Left ventricle myocardium inferior (tissue), 1 donor: ENCODE data around the gene APOBEC3A. TPM values are rescaled to one million over a fixed set of nuclear protein-coding genes. Genes with fewer than 3 reads are reported as not detected.

ENCODE experiments used
- DNase-seq: peaks from one replicate; pipeline ENCODE4 v3.0.0-alpha.2; 2020
- H3K27ac ChIP-seq: fragments of 200-600 bp; replicated peaks from 2 replicates; pipeline ENCODE4 v1.8.0; 2021
- H3K27me3 ChIP-seq: fragments of 200-600 bp; 2 replicates; pipeline ENCODE4 v1.8.0; 2021; ENCODE audit warnings: low read depth
- H3K36me3 ChIP-seq: fragments of 200-600 bp; 2 replicates; pipeline ENCODE4 v1.8.0; 2021
- H3K4me1 ChIP-seq: fragments of 200-600 bp; 2 replicates; pipeline ENCODE4 v1.8.0; 2021
- H3K4me3 ChIP-seq: fragments of 200-600 bp; 2 replicates; pipeline ENCODE4 v1.8.0; 2021; ENCODE audit warnings: mild to moderate bottlenecking, moderate library complexity
- H3K9me3 ChIP-seq: fragments of 200-600 bp; replicated peaks from 2 replicates; pipeline ENCODE4 v1.8.0; 2021
- intact Hi-C: fragments of 100-400 bp; cut with micrococcal nuclease; formaldehyde crosslinking; loops from one replicate; pipeline ENCODE4 v1.11.0; 2022
- total RNA-seq: library from RNA; stranded (reverse); fragmentation: NEBNext Ultra II Directional; extraction: Animal tissue kit (Norgen Biotek cat#: 25700); gene quantifications from one replicate; pipeline ENCODE4 v1.2.1, GENCODE V29; 2021
- TF ChIP-seq, protein P1 (sequence below): fragments of 200-600 bp; IDR thresholded peaks from 2 replicates; pipeline ENCODE4 v1.8.0; 2021; ENCODE audit warnings: antibody characterized with exemption, mild to moderate bottlenecking, borderline replicate concordance
- donor health status: DM: no; HTN: yes; CAD: no; lungs with severe emphysema.

Gene APOBEC3A
- total RNA-seq, 1 donor from 2014 or later, result 0.41 TPM

DNA sequence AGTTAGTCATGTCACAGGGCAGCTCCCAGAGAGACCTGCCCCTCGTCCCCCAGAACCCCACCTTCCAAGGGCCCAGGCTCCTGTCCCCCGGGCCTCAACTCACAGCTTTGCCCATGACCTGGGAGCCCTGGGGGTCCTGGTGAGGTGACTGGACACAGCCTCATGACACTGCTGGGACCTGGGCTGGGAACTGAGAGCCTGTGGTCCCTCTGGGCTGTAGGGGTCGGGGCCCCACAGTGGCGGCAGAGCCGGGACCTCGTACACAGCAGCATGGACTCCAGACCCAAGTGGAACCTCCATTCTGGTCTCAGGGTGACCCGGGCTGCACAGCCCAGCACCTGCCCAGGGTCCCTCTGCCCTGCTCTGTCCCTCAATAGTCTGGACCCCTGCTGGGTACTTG, 6.9 kb downstream of the APOBEC3A start:
- H3K36me3 ChIP-seq, result no peaks in the 10 kb centered on the region
- intact Hi-C loops, result no loop called here
- H3K4me1 ChIP-seq, result no peaks in the 10 kb centered on the region
- no peak overlapping the region for H3K27ac ChIP-seq
- H3K9me3 ChIP-seq, result no peaks in the 10 kb centered on the region
- TF ChIP-seq, protein P1, sequence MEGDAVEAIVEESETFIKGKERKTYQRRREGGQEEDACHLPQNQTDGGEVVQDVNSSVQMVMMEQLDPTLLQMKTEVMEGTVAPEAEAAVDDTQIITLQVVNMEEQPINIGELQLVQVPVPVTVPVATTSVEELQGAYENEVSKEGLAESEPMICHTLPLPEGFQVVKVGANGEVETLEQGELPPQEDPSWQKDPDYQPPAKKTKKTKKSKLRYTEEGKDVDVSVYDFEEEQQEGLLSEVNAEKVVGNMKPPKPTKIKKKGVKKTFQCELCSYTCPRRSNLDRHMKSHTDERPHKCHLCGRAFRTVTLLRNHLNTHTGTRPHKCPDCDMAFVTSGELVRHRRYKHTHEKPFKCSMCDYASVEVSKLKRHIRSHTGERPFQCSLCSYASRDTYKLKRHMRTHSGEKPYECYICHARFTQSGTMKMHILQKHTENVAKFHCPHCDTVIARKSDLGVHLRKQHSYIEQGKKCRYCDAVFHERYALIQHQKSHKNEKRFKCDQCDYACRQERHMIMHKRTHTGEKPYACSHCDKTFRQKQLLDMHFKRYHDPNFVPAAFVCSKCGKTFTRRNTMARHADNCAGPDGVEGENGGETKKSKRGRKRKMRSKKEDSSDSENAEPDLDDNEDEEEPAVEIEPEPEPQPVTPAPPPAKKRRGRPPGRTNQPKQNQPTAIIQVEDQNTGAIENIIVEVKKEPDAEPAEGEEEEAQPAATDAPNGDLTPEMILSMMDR, result no peak
- no peak overlapping the region for H3K4me3 ChIP-seq
- no peaks in the 10 kb centered on the region for H3K27me3 ChIP-seq
- no peak for DNase-seq

DNA sequence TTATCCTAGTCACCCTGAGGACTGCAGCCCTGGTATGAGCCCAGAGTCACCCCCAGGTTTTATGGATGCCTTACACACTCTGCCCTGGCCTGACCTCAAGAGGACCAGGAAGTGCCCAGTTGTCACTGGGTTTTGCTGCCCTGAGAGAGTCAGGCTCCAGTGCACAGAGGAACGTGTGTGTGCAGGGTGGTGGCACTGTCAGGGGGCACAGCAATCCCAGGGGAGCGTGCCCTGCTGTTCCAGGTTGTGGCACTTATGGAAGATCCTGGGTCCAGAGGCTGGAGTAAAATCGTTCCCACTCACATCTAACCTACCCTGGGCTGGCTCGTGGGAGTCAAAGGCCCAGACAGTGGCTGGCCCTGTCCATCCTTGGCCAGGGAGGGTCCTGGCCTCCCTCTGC, 7.6 kb downstream of the APOBEC3A start:
- TF ChIP-seq, protein P1, result no peak
- Histone ChIP-seq H3K4me3 (no peak overlapping the region), H3K27ac (no peak overlapping the region), H3K4me1 (no peaks in the 10 kb centered on the region), H3K36me3 (no peaks in the 10 kb centered on the region), H3K9me3 (no peaks in the 10 kb centered on the region), H3K27me3 (no peaks in the 10 kb centered on the region)
- intact Hi-C loops, result no loop called here
- DNase-seq, result no peak

DNA sequence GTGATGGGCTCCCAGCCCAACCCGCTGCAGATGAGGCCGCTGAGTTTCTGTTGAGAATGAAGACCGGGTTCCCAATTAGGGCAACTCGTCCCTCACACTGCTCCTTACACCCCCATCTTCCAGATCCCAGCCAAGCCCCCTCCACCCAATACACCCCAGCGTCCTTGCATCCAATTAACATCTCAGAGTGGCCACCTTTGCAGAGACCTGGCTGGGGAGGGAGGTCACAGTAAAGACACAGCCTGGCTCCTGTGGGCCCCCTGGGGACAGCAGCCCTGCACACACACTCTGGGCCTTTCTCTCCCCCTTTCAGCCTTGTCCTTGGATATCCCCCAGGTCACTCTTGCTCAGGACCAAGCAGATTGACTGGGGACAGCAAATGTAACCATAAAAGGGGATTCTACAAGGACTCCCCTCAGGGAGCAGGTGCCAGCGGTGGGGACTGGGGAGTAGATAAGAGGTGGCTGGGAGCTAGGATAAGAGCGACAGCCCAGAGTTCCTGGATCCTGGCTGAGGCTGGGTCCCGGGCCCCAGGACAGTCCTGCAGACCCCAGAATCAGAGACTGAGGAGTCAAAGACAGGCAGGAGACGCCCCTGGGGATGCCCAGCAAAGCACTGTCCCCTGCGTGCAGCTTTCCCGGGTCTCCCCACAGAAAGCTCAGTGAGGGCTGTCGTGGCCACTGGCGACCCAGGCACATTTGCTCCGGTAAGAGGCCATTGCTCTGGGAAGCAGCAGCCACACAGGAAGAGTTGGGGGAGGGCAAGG, 8.4 kb downstream of the APOBEC3A start:
- Histone ChIP-seq H3K27ac (no peak overlapping the region), H3K4me1 (no peaks in the 10 kb centered on the region)

GRCh38 chr22:38966380-38966702, 8.9 kb downstream of the APOBEC3A start:
- Histone ChIP-seq H3K27ac (no peak overlapping the region), H3K9me3 (no peaks in the 10 kb centered on the region), H3K27me3 (no peaks in the 10 kb centered on the region), H3K4me3 (no peak overlapping the region), H3K36me3 (no peaks in the 10 kb centered on the region), H3K4me1 (no peaks in the 10 kb centered on the region)
- DNase-seq, result no peak
- intact Hi-C loops, result no loop called here
- TF ChIP-seq, protein P1, result no peak

More for the DNA sequence above, 8.4 kb downstream of the APOBEC3A start:
- H3K27me3 ChIP-seq, result no peaks in the 10 kb centered on the region
- H3K9me3 ChIP-seq, result no peaks in the 10 kb centered on the region
- intact Hi-C loops, result no loop called here
- DNase-seq, result no peak
- H3K4me3 ChIP-seq, result no peak overlapping the region
- TF ChIP-seq, protein P1, result no peak
- H3K36me3 ChIP-seq, result no peaks in the 10 kb centered on the region

DNA sequence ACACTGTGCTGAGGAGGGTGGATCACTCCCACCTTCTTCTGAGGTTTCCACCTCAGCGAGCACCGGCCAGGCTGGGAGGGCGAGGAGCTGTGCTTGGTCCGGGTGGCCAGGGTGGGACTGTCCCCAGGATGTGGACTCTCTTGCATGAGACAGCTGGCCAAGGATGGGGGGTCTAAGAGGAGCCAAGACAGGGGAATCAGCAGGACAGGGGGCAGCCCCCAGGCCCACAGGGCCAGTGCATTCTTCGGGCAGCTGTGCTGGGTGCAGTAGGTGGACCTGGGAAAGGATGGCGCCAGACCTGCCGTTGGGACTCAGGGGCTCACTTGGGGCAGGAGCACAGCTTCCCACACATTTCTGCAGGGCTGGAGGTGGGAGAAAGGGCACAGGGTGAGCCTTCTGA, 9.5 kb downstream of the APOBEC3A start:
- Histone ChIP-seq H3K9me3 (no peaks in the 10 kb centered on the region), H3K27me3 (no peaks in the 10 kb centered on the region), H3K4me3 (no peak overlapping the region), H3K36me3 (no peaks in the 10 kb centered on the region), H3K27ac (no peak overlapping the region), H3K4me1 (no peaks in the 10 kb centered on the region)
- intact Hi-C loops, result no loop called here
- DNase-seq, result no peak
- TF ChIP-seq, protein P1, result no peak
